Measurements from ENCODE around the gene UBQLN4.

GRCh38 chr1:156019946-156020292 lies 33.7 kb downstream of the UBQLN4 start:
- TF ChIP-seq YY1 (IDR thresholded peaks at IDR 0.05; ENCODE audit: insufficient read depth, insufficient read length) (no peak), ZNF274 (IDR thresholded peaks at IDR 0.05; ENCODE audit: low read depth, low read length) (no peak), SUZ12 (IDR thresholded peaks at IDR 0.05; ENCODE audit: extremely low read depth, insufficient read depth, insufficient read length) (no peak)

Measured in NT2/D1 (cell line).